Lung microvascular endothelial cell (primary cell): Measurements from ENCODE around the gene ZNF302. TPM values are rescaled to one million over a fixed set of nuclear protein-coding genes. Genes with fewer than 3 reads are reported as not detected.
"Not testable (repeated sequence)": the region's sequence is repeated elsewhere in the genome, so short reads cannot be mapped to it uniquely, and the experiment has no call there.

ENCODE experiments used
- DNase-seq, 2 donors: peaks; one replicate each; pipeline versions ENCODE4 v3.0.0 to v3.0.0-alpha.2; 2010; ENCODE audit warnings: low read depth in 2 of 2
- total RNA-seq: library from RNA; depleted of rRNA; stranded (reverse); fragments of >200 nt; gene quantifications from 2 replicates; pipeline ENCODE4 v1.2.1, GENCODE V29; 2014

ZNF302 gene
- total RNA-seq, 1 donor from 2014 or later = 11.9 TPM

DNA sequence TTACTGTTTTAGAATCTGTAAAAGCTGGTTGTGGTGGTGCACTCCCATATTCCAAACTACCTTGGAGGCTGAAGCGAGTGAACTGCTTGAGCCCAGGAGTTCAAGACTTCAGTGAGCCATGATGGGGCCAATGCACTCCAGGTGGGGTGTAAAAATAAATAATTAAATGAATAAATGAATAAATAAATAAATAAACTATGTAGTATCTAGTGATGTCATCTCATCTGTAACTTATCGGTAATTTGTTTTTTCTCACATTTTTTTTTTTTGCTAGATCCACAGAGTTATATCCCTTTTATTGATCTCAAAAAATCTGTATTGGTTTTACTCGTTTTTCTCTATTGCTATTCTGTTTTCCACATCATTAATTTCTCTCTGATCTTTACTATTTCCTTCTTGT lies 5.5 kb upstream of the ZNF302 start:
- no peak for DNase-seq

- DNase-seq = no peak
These were observed 3.9 kb upstream of the ZNF302 start for GRCh38 chr19:34673590-34673989.

- no peak for DNase-seq
These were observed 2.2 kb upstream of the ZNF302 start for GRCh38 chr19:34675250-34675649.

DNA sequence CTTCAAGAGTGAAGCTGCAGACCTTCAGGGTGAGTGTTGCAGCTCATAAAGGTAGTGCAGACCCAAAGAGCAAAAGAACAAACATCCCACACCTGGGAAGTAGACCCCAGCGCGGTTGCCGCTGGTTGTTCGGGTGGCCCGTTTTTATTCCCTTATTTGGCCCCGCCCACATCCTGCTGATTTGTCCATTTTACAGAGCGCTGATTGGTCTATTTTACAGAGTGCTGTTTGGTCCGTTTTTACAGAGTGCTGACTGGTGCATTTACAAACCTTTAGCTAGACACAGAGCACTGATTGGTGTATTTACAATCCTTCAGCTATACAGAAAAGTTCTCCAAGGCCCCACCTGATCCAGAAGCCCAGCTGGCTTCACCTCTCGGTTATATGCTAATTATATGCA lies 1.6 kb upstream of the ZNF302 start:
- no peak for DNase-seq

DNA sequence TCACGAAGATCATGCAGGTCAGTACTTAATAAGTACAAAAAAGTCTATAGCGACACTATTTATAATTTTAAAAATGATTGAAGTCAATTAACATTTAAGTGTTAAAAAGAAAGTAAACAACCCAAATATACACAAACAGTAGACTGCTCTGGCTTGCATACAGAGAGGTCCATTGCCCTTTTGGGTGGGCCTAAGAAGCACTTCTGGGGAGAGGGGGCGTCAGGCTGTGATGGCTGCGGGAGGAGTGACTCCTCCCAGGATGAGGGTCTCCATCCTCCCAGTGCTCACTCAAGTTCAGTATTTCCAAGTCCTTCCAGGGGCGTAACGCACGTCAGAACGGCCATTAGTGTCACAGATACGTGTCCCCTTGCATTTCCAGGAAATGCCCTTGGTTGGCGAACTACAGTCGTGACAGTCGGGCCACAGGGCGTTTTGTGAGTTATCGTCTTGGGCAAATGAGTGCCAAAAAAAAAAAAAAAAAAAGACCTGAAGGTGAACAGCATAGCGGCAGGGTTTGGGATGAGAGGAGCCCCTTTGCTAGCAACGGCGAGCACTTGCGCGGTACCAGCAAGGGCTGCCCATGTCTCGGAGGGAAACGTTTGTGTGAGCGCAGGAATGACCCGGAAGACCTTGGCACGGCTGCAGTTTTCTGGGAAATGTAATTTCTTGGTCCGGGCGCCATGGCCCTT lies 637 bp upstream of the ZNF302 start, which contains the start of gene SCGB2B2:
Gene SCGB2B2, minus strand, starts transcription at position 463 of the 689 bp plus-strand sequence. CDS start 82,596 bp downstream, outside the sequence.
- DNase-seq = no peak

DNA sequence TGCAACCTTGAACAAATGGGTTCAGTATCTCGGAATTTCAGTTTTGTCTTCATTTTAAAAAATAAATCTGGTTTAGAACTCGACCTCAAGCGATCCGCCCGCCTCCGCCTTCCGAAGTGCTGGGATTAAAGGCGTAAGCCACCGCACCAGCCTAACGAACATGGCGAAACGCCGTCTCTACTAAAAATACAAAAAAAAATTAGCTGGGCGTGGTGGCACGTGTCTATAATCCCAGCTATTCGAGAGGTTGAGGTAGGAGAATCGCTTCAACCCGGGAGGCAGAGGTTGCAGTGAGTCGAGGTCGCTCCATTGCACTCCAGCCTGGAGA lies 571 bp downstream of the ZNF302 start:
- DNase-seq = no peak

- no peak for DNase-seq
These were observed 943 bp downstream of the ZNF302 start for GRCh38 chr19:34678421-34678820.

DNA sequence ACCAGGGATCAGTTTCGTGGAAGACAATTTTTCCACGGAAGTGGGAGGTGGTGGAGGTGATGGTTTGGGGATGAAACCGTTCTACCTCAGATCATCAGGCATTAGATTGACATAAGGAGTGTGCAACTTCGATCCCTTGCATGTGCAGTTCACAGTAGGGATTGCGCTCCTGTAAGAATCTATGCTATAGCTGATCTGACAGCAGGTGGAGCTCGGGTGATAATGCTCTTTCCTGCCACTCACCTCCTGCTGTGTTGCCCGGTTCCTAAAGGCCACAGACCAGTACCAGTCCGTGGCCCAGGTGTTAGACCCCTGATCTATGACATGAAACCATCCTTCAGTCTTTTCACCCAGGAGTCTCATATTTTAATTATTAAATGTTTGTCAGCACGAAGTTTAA lies 4.0 kb downstream of the ZNF302 start:
- DNase-seq = no peak

DNA sequence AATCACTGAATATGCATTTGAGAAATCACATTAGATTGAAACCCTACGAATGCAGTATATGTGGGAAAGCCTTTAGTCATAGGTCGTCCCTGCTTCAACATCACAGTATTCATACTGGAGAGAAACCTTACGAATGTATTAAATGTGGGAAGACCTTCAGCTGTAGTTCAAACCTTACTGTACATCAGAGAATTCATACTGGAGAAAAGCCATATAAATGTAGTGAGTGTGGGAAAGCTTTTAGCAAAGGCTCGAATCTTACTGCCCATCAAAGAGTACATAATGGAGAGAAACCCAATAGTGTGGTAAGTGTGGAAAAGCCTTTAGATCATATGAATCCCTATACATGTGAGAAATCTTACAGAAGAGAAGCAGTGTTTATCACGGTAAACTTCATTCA lies 7.8 kb downstream of the ZNF302 start:
- not testable (repeated sequence) for DNase-seq

DNA sequence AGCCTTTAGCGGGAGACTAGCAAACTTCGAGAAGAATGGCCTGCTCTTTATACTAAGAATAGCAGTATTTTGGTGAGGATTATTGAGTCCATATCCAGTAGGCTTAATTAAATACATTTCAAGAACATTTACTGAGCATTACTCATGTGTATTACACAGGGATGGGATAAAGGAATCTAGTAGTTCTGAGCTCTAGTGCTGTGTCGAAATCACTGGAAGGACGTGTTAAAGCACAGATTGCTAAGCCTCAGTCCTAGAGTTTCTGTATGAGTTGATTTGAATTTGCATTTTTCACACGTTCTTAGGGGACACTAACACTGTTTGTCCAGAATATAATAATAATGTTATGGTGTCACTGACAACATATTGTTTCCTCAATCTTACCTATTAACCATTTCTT lies 9.0 kb downstream of the ZNF302 start:
- no peak for DNase-seq

DNA sequence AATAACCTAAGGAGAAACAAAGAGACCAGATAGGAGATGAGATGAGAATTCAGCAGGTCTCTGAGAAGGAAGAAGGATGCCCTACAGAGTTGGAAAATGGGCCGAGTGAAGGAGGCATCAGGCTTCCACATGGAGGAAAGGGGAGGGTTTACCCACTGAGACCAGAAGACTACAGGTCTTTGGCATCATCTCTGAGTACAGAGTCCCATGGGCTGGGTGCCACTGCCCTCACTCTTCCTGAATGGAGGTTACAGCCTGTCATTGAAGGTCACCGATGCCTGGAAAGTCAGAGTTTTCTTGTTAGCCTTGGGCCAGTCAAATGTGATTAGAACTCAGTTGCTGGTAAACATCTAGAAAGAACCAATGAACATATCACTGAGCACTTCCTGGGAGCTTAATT lies 9.9 kb downstream of the ZNF302 start:
- DNase-seq = no peak

DNA sequence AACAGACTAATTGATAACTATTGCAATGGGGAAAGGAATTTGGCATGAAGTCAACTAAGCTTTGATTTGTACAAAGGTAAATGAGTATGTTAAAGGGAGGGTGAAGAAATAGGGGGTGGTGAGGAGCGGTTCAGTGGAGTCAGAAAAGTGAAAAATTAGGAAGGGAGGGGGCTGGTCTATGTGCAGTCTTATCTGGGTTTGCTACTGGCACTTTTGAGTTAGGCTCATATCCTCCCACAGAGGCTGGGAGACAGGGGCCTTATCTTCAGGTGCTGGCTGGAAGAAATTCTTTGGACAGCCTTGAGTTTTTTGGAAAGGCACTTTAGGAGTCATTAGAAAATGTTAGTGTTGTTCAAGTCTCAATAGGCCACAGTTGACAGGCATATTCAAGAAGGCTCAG lies 11.1 kb downstream of the ZNF302 start:
- no peak for DNase-seq

DNA sequence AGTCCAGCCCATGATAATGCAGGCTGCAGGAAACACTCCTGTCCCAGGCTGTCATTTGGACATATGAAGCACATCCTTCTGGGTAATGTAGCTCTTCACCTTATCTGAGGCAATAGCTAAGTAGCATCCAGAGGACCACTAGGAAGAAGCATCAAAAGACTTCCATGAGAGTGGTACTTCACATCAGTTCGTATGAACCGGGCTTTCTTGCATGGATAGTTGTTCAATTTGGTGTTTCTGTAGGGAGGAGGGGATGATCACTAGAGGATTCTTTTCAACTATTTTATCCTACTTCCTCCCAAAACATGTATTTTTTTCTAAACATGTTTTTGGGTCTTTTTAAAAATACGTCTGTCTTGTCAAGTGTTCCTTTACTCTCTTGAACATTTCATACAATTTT lies 12.9 kb downstream of the ZNF302 start:
- no peak for DNase-seq

GRCh38 chr19:34692549-34692948 lies 15.1 kb downstream of the ZNF302 start:
- DNase-seq = peak; percentile 7 to 69

DNA sequence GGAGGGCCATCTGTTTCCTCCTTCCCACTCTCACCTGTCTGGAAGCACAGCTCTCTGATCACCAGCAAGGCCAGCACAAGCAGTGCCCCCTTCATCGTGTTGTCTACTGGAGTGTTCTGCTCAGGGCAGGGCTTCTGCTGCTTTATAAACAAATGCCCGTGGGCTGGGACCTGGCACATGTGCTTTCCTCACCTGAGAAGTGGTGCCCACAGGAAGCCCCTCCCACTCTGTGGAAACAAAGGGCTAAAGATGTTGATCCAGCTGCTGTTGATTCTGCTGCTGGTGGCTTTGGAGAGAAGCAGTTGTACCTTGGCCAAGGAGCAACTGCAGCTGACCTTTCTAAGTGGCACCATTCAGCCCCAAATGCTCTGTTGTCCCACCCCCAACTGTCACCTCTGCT lies 30.2 kb downstream of the ZNF302 start:
- no peak for DNase-seq

- DNase-seq = no peak
These were observed 34.4 kb downstream of the ZNF302 start for GRCh38 chr19:34711890-34712289.

DNA sequence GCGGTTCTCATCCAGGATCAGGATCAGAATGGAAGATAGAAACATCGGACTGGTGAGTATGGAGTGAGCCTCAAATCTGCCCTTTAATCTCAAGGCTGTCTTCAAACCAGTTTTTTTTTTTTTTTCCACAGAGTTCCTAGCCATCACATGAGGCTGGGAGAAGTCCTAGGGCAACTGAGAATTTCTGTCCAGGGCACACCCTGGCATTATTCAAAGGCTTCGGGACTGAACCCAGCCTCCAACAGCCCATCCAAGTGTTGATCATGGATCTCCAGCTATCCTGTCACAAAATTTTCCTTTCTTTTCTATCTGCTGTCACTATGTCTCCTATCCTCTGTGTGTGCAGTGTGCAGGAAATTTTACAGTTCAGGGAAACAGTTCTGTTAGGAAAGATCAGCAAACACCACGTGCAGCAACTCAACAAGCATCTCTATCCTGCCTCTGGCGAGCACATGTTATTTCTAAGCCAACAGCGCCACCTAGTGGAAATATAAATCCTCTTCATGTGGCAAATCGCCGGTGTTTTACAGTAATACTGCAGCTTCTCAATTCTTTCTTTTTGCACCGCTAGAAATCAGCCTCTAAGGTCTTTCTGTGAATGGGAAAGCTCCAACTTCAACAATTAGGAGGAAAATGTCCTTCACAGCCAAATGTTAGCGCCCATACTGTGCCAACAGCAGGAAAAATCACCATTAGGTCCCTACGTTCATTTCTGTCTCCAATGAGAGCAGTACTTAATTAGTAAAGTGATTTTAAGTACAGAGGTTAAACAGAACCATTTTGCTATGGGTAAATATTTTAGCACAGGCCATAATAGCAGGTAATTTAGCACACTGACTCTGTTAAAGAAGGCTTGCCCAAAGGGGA lies 35.1 kb downstream of the ZNF302 start:
- DNase-seq = peak; percentile 86 to 93

DNA sequence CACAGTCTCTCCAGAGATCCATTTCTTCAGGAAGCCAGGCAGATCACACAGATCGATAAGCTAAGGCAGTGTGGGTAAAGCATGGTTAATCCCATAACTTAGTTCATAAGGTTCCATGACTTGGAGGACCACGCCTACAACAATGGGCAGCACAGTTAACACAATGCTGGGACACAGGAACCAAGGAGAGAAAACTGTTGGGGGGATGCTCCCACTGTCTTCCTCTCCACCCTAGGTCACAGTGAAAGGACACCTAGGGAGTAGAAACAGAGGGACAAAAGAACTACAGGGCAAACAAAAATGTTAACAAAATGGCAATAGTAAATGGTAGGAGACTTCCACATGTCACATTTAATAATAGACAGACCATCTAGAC lies 35.8 kb downstream of the ZNF302 start:
- no peak for DNase-seq

GRCh38 chr19:34715357-34715756 lies 37.9 kb downstream of the ZNF302 start:
- DNase-seq = no peak

GRCh38 chr19:34722353-34722752 lies 44.9 kb downstream of the ZNF302 start:
- no peak for DNase-seq

DNA sequence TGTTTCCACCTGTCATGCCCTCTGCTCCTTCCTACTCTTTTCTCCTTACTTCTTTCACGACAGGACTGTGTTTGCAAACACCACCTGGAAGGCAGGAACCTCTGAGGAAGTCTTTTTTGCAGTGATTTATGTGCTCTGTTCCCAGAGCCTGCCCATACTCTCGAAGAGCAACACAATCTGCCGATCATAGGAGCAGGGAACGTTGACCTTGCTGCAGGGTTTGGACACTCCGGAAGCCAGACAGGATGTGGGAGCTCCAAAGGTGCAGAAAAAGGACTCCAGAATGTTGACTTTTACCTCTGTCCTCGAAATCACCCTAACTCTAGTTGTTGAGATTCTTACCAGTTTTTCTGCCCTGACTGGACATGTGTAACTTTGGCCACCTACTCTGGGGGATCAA lies 47.9 kb downstream of the ZNF302 start:
- DNase-seq = no peak

- no peak for DNase-seq
These were observed 53.7 kb downstream of the ZNF302 start for GRCh38 chr19:34731019-34731829.
